HepG2 (cell line): ENCODE data around the gene OXLD1. TPM values are rescaled to one million over a fixed set of nuclear protein-coding genes. Genes with fewer than 3 reads are reported as not detected.
A peak's percentile ranks its signal among the peaks of the same experiment; 100 is the strongest.

Experiments
- ATAC-seq: fragments of 200-7000 bp; cut with Tn5 transposase; 3 replicates; pipeline ENCODE4 v1.9.1; 2020; ENCODE audit warnings: mild to moderate bottlenecking, moderate library complexity
- BruUV-seq: library from RNA; stranded (reverse); fragments of 400-500 nt; replicated peaks from 2 replicates; lab custom pipeline; 2021; lab: Mats Ljungman, UMichigan
- CTCF ChIA-PET: fragments of 300-600 bp; formaldehyde crosslinking; extraction: SDS; loops from one replicate; lab custom pipeline; 2021; ENCODE audit warnings: low total read pairs, inconsistent platforms, low intra/inter-chr PET ratio; lab: Yijun Ruan, JAX
- POLR2A ChIA-PET: fragments of 350-600 bp; sonication (Branson Sonifier 250); formaldehyde crosslinking; loops from one replicate; lab custom pipeline; 2020; ENCODE audit warnings: antibody characterized with exemption, inconsistent platforms; lab: Yijun Ruan, JAX
- DNase-seq: peaks from one replicate; pipeline ENCODE4 v3.0.0-alpha.2; 2015; ENCODE audit warnings: low spot score
- FAIRE-seq: peaks from 3 replicates; lab custom pipeline; 2011; peaks lifted over from hg19 to GRCh38; lab: Jason Lieb, UNC
- H2AFZ ChIP-seq: one replicate; pipeline ENCODE4 v1.6.1; 2011; ENCODE audit warnings: low read length, inconsistent platforms
- H3K27ac ChIP-seq: fragments of 300-600 bp; 3 replicates; pipeline ENCODE4 v1.8.0; 2011; ENCODE audit warnings: mixed run types, mild to moderate bottlenecking, mixed read lengths, low read length, inconsistent platforms; ENCODE audit not compliant: insufficient read depth; ENCODE audit errors: extremely low read length
- H3K27me3 ChIP-seq, 2 experiments: fragments of 200-600 bp in 1 of 2; 2 replicates in 1 of 2; 3 replicates in 1 of 2; pipeline versions ENCODE4 v1.6.0 to v1.8.0; 2011; ENCODE audit warnings: low read length in 2 of 2, mild to moderate bottlenecking in 2 of 2, moderate library complexity in 2 of 2, inconsistent platforms in 1 of 2; ENCODE audit not compliant: insufficient read depth in 2 of 2, control insufficient read depth in 1 of 2
- H3K36me3 ChIP-seq, 2 experiments: fragments of 200-600 bp in 1 of 2; replicated peaks in 1 of 2; 2 replicates in 1 of 2; 3 replicates in 1 of 2; pipeline versions ENCODE4 v1.5.1 to v1.8.0; 2011; ENCODE audit warnings: low read length in 2 of 2, inconsistent platforms in 1 of 2; ENCODE audit not compliant: insufficient read depth in 2 of 2, control insufficient read depth in 1 of 2
- H3K4me1 ChIP-seq: 2 replicates; pipeline ENCODE4 v1.5.1; 2012; ENCODE audit warnings: low read length, inconsistent platforms; ENCODE audit not compliant: insufficient read depth
- H3K4me2 ChIP-seq: 2 replicates; pipeline ENCODE4 v1.6.0; 2011; ENCODE audit warnings: low read depth, low read length, inconsistent platforms
- H3K4me3 ChIP-seq, 3 experiments: fragments of 200-600 bp in 1 of 3; sonication (generic), shearing (Covaris generic) in 1 of 3; replicated peaks in 1 of 3; 2 replicates each; pipeline ENCODE4 v1.5.1; 2011 to 2016; ENCODE audit warnings: low read length in 3 of 3, inconsistent platforms in 2 of 3, low read depth in 2 of 3, mild to moderate bottlenecking in 2 of 3, control low read depth in 1 of 3, mixed read lengths in 1 of 3; ENCODE audit not compliant: insufficient read depth in 1 of 3
- H3K79me2 ChIP-seq: one replicate; pipeline ENCODE4 v1.6.1; 2011; ENCODE audit warnings: low read length, inconsistent platforms; ENCODE audit not compliant: insufficient read depth
- H3K9ac ChIP-seq: 2 replicates; pipeline ENCODE4 v1.6.0; 2011; ENCODE audit warnings: mild to moderate bottlenecking, low read depth, low read length, inconsistent platforms; ENCODE audit not compliant: insufficient read depth
- H3K9me3 ChIP-seq: 2 replicates; pipeline ENCODE4 v1.5.1; 2012; ENCODE audit warnings: mild to moderate bottlenecking, low read length
- H4K20me1 ChIP-seq: 2 replicates; pipeline ENCODE4 v1.6.0; 2011; ENCODE audit warnings: inconsistent platforms, mild to moderate bottlenecking, low read length, moderate library complexity; ENCODE audit not compliant: insufficient read depth
- AKAP8 ChIP-seq: sonication (generic); formaldehyde crosslinking; IDR thresholded peaks from 2 replicates; pipeline ENCODE4 v1.5.1; 2020; ENCODE audit warnings: mild to moderate bottlenecking, missing genetic modification reagents
- MTA1 ChIP-seq: sonication (generic); formaldehyde crosslinking; IDR thresholded peaks from 2 replicates; pipeline ENCODE4 v1.4.0; 2020; ENCODE audit warnings: missing genetic modification reagents, mild to moderate bottlenecking, borderline replicate concordance
- POLR2G ChIP-seq: fragments of 200-400 bp; formaldehyde crosslinking; IDR thresholded peaks from 2 replicates; pipeline ENCODE4 v1.6.1; 2018; ENCODE audit warnings: mild to moderate bottlenecking, low read depth, low read length, moderate library complexity
- RBM22 ChIP-seq: fragments of 200-400 bp; formaldehyde crosslinking; optimal IDR thresholded peaks from 2 replicates; pipeline ENCODE3; 2017; ENCODE audit warnings: mild to moderate bottlenecking, low read length, moderate library complexity
- SCMH1 ChIP-seq: sonication (generic); formaldehyde crosslinking; IDR thresholded peaks from 2 replicates; pipeline ENCODE4 v1.9.0; 2021; ENCODE audit warnings: missing genetic modification reagents, mild to moderate bottlenecking, borderline replicate concordance
- SSRP1 ChIP-seq: IDR thresholded peaks from 2 replicates; pipeline ENCODE4 v1.6.1; 2016; ENCODE audit warnings: control low read depth
- ZC3H13 ChIP-seq: sonication (generic); formaldehyde crosslinking; IDR thresholded peaks from 2 replicates; pipeline ENCODE4 v1.8.1; 2023; ENCODE audit warnings: mild to moderate bottlenecking, missing genetic modification reagents, moderate library complexity
- ZNF263 ChIP-seq: sonication (generic); formaldehyde crosslinking; IDR thresholded peaks from 2 replicates; pipeline ENCODE4 v1.4.0; 2020; ENCODE audit warnings: missing genetic modification reagents
- ZNF629 ChIP-seq: sonication (generic); formaldehyde crosslinking; conservative IDR thresholded peaks from 2 replicates; pipeline ENCODE4 v1.5.0; 2020; ENCODE audit warnings: missing genetic modification reagents
- WGBS: methylation state at CpG from one replicate; pipeline ENCODE4 v1.1.6; 2017; ENCODE audit warnings: low lambda C conversion rate; 5-methylcytosine and 5-hydroxymethylcytosine counted together
- in situ Hi-C: cut with HindIII; loops from 2 replicates; pipeline ENCODE4 v1.10.0; 2017; ENCODE audit warnings: low pct_unique_long_range_greater_than_20kb; ENCODE audit not compliant: extremely low pct_ligation_motif_present
- intact Hi-C: fragments of 100-400 bp; cut with micrococcal nuclease; formaldehyde crosslinking; loops from one replicate; pipeline ENCODE4 v1.10.0; 2022; ENCODE audit not compliant: unreplicated experiment
- polyA plus RNA-seq, 8 experiments: library from polyadenylated mRNA; depleted of rRNA in 3 of 8; stranded (reverse) in 7 of 8; unstranded in 1 of 8; fragments of >200 nt; fragmentation: Illumina TruSeq in 4 of 8; extraction: Trizol in 4 of 8; gene quantifications; 2 replicates each; pipeline versions ENCODE4 v1.2.1 to v1.2.3, GENCODE V29; 2011 to 2016; ENCODE audit warnings: low read depth in 4 of 8, missing spikeins in 1 of 8, mixed read lengths in 1 of 8; ENCODE audit not compliant: insufficient read depth in 1 of 8
- total RNA-seq, 5 experiments: library from RNA; depleted of rRNA; stranded (reverse); fragments of >200 nt; fragmentation: Illumina TruSeq; extraction: Trizol; gene quantifications; 2 replicates each; pipeline ENCODE4 v1.2.3, GENCODE V29; 2016; ENCODE audit warnings: low read depth in 1 of 5
- TF ChIP-seq, protein P1 (sequence below): sonication (generic); formaldehyde crosslinking; IDR thresholded peaks from 2 replicates; pipeline ENCODE4 v1.5.0; 2020; ENCODE audit warnings: missing genetic modification reagents
- TF ChIP-seq, protein P2 (sequence below): IDR thresholded peaks from 2 replicates; pipeline ENCODE4 v1.6.1; 2016; ENCODE audit warnings: mild to moderate bottlenecking, missing biosample characterization, missing genetic modification reagents
- TF ChIP-seq, protein P3 (sequence below), 2 experiments: sonication (generic) in 1 of 2; formaldehyde crosslinking in 1 of 2; IDR thresholded peaks; 2 replicates each; pipeline versions ENCODE4 v1.4.0 to v1.6.1; 2016 to 2020; ENCODE audit warnings: borderline replicate concordance in 1 of 2, low read depth in 1 of 2, mild to moderate bottlenecking in 1 of 2, missing genetic modification reagents in 1 of 2
- TF ChIP-seq, protein P4 (sequence below): sonication (generic); formaldehyde crosslinking; IDR thresholded peaks from 2 replicates; pipeline ENCODE4 v1.5.0; 2020; ENCODE audit warnings: mild to moderate bottlenecking, missing genetic modification reagents

Gene OXLD1
- total and polyA plus RNA-seq, 2 of the 13 experiments (the other 11 are each of a cell fraction or from before 2014, with no cell fraction given): 27.1 to 37.5 TPM

DNA sequence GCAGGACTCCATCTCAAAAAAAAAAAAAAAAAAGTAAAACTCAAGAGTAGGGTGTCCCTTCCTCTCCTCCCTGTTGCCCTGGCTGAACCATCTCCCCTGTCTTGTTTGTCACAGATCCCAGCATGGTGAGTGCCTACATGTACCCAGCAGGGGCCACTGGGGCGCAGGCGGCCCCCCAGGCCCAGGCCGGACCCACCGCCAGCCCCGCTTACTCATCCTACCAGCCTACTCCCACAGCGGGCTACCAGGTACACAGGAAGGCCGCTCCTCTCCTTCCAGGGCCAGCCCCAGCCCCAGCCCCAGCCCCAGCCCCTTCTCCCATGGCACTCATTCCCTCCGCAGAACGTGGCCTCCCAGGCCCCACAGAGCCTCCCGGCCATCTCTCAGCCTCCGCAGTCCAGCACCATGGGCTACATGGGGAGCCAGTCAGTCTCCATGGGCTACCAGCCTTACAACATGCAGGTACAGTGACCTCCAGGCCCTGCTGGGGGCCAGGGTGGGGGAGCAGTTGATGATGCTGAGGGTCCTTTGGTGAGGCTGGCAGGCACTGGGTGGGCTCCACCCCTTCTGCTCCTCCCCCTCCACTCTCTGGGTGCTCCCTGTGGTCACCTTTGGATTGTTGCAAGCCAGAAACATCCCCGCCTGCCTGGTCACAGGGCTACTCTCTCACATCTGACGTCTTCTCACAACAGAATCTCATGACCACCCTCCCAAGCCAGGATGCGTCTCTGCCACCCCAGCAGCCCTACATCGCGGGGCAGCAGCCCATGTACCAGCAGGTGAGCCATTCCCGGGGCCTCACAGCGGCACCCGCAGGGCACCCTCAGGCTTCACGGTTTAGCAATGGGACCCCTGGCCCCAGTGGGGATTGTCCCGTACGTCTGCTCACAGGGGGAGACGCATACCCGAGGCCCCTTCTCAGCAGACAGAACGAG lies 34.2 kb upstream of the OXLD1 start:
- H3K27ac ChIP-seq: peak overlapping the region; percentile 93
- peak overlapping the region; percentile 91 for H3K4me2 ChIP-seq
- intact Hi-C loops (loop anchor here (5.0 kb wide), 1 partner anchor 33 kb away; the partner anchor contains the start of genes CCDC137 and OXLD1), in situ Hi-C loops (no loop called here)
- ChIA-PET POLR2A (interaction anchor here (0.7 to 4.9 kb wide), 5 partner anchors 13 to 160 kb away, joined by 3 to 143 read pairs (median 54); partner anchors contain the start of genes ARL16, CCDC137, HGS and MCRIP1), CTCF (no interaction called here)
- peaks cover 32 to 50% of the 10 kb centered on the region in 2 experiments for H3K36me3 ChIP-seq
- peak overlapping the region; percentile 99 for H3K9ac ChIP-seq
- peaks cover 15% of the 10 kb centered on the region for H4K20me1 ChIP-seq
- peak; percentile 40 for FAIRE-seq
- 95% methylated on average over 25 of the region's 25 CpGs for WGBS
- H2AFZ ChIP-seq: no peak overlapping the region
- ATAC-seq: no peak
- H3K4me1 ChIP-seq: peaks cover 32% of the 10 kb centered on the region
- BruUV-seq: no TSS peak
- H3K4me3 ChIP-seq: peak overlapping the region; percentile 92 to 93 (median 92); a peak in 5 of 6 replicates
- H3K27me3 ChIP-seq: no peaks in the 10 kb centered on the region; a peak in 1 of 5 replicates
- H3K79me2 ChIP-seq: peaks cover 57% of the 10 kb centered on the region
- DNase-seq: no peak
- H3K9me3 ChIP-seq: no peaks in the 10 kb centered on the region
- TF ChIP-seq AKAP8 (CRISPR knock-in tag) (peak; percentile 94), ZNF629 (0 out of 2 replicates have a peak, but pooled peaks have one; percentile 16), SSRP1 (CRISPR knock-in tag) (peak; percentile 31; the same call in 1 of the 2 replicates), MTA1 (CRISPR knock-in tag) (0 out of 2 replicates have a peak, but pooled peaks have one; percentile 17), RBM22 (peak; percentile 88), SCMH1 (CRISPR knock-in tag) (no peak), ZNF263 (CRISPR knock-in tag) (peak; percentile 87), ZC3H13 (peak; percentile 90), POLR2G (peak; percentile 39)
- TF ChIP-seq, protein P1, sequence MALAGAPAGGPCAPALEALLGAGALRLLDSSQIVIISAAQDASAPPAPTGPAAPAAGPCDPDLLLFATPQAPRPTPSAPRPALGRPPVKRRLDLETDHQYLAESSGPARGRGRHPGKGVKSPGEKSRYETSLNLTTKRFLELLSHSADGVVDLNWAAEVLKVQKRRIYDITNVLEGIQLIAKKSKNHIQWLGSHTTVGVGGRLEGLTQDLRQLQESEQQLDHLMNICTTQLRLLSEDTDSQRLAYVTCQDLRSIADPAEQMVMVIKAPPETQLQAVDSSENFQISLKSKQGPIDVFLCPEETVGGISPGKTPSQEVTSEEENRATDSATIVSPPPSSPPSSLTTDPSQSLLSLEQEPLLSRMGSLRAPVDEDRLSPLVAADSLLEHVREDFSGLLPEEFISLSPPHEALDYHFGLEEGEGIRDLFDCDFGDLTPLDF (CRISPR knock-in tag): no peak
- TF ChIP-seq, protein P2, sequence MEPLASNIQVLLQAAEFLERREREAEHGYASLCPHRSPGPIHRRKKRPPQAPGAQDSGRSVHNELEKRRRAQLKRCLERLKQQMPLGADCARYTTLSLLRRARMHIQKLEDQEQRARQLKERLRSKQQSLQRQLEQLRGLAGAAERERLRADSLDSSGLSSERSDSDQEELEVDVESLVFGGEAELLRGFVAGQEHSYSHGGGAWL (CRISPR knock-in tag): 0 out of 2 replicates have a peak, but pooled peaks have one; percentile 21
- TF ChIP-seq, protein P3, sequence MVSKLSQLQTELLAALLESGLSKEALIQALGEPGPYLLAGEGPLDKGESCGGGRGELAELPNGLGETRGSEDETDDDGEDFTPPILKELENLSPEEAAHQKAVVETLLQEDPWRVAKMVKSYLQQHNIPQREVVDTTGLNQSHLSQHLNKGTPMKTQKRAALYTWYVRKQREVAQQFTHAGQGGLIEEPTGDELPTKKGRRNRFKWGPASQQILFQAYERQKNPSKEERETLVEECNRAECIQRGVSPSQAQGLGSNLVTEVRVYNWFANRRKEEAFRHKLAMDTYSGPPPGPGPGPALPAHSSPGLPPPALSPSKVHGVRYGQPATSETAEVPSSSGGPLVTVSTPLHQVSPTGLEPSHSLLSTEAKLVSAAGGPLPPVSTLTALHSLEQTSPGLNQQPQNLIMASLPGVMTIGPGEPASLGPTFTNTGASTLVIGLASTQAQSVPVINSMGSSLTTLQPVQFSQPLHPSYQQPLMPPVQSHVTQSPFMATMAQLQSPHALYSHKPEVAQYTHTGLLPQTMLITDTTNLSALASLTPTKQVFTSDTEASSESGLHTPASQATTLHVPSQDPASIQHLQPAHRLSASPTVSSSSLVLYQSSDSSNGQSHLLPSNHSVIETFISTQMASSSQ (IDR thresholded peaks at IDR 0.05; ENCODE audit: low read depth): no peak
- TF ChIP-seq, protein P3 (CRISPR knock-in tag; IDR thresholded peaks at IDR 0.05; ENCODE audit: borderline replicate concordance): 0 out of 2 replicates have a peak, but pooled peaks have one; percentile 17
- TF ChIP-seq, protein P4, sequence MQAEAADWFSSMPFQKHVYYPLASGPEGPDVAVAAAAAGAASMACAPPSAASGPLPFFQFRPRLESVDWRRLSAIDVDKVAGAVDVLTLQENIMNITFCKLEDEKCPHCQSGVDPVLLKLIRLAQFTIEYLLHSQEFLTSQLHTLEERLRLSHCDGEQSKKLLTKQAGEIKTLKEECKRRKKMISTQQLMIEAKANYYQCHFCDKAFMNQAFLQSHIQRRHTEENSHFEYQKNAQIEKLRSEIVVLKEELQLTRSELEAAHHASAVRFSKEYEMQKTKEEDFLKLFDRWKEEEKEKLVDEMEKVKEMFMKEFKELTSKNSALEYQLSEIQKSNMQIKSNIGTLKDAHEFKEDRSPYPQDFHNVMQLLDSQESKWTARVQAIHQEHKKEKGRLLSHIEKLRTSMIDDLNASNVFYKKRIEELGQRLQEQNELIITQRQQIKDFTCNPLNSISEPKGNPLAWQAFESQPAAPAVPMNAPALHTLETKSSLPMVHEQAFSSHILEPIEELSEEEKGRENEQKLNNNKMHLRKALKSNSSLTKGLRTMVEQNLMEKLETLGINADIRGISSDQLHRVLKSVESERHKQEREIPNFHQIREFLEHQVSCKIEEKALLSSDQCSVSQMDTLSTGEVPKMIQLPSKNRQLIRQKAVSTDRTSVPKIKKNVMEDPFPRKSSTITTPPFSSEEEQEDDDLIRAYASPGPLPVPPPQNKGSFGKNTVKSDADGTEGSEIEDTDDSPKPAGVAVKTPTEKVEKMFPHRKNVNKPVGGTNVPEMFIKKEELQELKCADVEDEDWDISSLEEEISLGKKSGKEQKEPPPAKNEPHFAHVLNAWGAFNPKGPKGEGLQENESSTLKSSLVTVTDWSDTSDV (CRISPR knock-in tag): 0 out of 2 replicates have a peak, but pooled peaks have one; percentile 37
